ENCODE measurements around the gene ESRRB.

Gene ESRRB

DNA sequence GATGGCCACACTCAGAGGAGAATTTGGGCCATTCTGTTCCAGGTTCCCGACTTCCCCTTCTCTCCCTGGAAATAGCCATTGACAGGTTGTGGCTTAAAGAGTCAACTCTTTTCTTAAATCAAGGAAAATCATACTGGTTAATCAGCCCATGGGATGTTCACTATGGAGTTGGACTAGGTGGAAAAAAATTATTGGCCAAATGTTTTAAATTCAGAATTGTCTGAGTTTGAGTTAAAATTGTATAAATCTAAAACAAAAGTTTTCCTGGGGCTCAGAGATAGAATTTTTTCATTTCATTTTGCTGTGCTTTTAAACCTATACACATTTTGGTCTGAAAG, 6.5 kb downstream of the ESRRB start:
- H3K4me3 ChIP-seq (ENCODE audit: control insufficient read depth, low read depth, low read length), result no peak overlapping the region
- TF ChIP-seq, protein P1, sequence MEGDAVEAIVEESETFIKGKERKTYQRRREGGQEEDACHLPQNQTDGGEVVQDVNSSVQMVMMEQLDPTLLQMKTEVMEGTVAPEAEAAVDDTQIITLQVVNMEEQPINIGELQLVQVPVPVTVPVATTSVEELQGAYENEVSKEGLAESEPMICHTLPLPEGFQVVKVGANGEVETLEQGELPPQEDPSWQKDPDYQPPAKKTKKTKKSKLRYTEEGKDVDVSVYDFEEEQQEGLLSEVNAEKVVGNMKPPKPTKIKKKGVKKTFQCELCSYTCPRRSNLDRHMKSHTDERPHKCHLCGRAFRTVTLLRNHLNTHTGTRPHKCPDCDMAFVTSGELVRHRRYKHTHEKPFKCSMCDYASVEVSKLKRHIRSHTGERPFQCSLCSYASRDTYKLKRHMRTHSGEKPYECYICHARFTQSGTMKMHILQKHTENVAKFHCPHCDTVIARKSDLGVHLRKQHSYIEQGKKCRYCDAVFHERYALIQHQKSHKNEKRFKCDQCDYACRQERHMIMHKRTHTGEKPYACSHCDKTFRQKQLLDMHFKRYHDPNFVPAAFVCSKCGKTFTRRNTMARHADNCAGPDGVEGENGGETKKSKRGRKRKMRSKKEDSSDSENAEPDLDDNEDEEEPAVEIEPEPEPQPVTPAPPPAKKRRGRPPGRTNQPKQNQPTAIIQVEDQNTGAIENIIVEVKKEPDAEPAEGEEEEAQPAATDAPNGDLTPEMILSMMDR (IDR thresholded peaks at IDR 0.05; ENCODE audit: control insufficient read depth, insufficient read depth, low read depth, low read length, missing control alignments), result no peak
- DNase-seq (ENCODE audit: low read depth), result no peak

- no peak for DNase-seq (ENCODE audit: low read depth)
- TF ChIP-seq, protein P1 (IDR thresholded peaks at IDR 0.05; ENCODE audit: control insufficient read depth, insufficient read depth, low read depth, low read length, missing control alignments), result no peak
- H3K4me3 ChIP-seq (ENCODE audit: control insufficient read depth, low read depth, low read length), result no peak overlapping the region
Measured at GRCh38 chr14:76385435-76385834, 9.5 kb downstream of the ESRRB start.

- H3K4me3 ChIP-seq (ENCODE audit: control insufficient read depth, low read depth, low read length), result no peak overlapping the region
Measured at GRCh38 chr14:76386944-76387782, 11.2 kb downstream of the ESRRB start.

GRCh38 chr14:76389841-76390240, 13.9 kb downstream of the ESRRB start:
- DNase-seq (ENCODE audit: low read depth), result no peak
- TF ChIP-seq, protein P1 (IDR thresholded peaks at IDR 0.05; ENCODE audit: control insufficient read depth, insufficient read depth, low read depth, low read length, missing control alignments), result no peak

More at GRCh38 chr14:76386944-76387782, 11.2 kb downstream of the ESRRB start:
- TF ChIP-seq, protein P1 (IDR thresholded peaks at IDR 0.05; ENCODE audit: control insufficient read depth, insufficient read depth, low read depth, low read length, missing control alignments), result peak; percentile 99
- peak; percentile 7 for DNase-seq (ENCODE audit: low read depth)

DNA sequence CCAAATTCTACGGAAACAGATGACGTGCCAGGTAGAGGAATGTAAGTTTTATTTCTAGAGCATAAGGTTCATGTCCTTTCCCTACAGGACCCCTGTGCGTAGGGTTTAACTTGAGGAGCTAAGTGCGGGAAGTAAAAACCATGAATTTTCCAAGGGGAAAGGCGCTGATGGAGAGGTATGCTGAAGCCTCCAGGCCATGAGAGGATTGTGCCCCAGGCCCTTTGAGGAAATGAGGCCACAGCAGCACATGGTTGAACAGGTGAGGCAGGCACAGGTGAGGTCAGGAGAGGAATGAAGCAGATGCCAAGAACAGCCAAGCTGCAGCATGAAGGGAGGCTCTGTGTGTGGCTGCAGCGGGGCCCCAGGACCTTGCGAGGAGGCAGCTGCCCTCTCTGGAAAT, 14.7 kb downstream of the ESRRB start:
- no peak overlapping the region for H3K4me3 ChIP-seq (ENCODE audit: control insufficient read depth, low read depth, low read length)
- no peak for DNase-seq (ENCODE audit: low read depth)
- TF ChIP-seq, protein P1 (IDR thresholded peaks at IDR 0.05; ENCODE audit: control insufficient read depth, insufficient read depth, low read depth, low read length, missing control alignments), result no peak

More at GRCh38 chr14:76389841-76390240, 13.9 kb downstream of the ESRRB start:
- H3K4me3 ChIP-seq (ENCODE audit: control insufficient read depth, low read depth, low read length), result no peak overlapping the region

DNA sequence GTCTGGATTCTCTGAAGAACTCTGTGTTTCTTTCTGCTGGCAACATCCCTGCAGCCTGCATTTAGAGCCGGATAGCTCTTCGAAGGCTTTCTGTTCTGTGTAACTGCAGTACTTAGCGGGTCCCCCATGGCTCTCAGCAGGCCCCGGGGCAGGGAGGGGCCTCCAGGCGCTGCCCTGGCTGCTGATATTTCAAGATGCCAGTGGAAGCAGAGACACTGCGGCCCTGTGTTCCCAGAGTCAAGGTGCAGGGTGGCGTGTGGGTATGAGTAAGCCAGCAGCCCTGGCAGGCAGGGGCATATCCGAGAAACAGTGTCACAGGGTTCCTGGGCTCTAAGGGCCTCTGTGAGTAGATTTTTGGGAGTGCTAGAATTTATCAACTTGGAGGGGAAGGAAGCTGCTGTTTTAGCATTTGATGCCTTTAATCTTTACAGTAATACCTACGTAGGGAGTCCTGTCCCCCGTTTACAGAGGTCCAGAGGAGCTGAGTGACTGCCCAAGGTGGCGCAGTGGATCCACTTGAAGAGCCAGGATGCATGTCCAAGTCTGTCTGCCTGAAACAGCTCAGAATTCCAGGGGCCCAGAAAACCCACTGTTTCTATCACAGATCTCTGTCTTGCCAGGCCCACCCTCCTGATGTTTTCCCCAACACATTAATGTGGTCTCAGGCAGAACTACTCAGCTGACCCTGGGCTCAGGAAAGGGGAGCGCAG, 16.2 kb downstream of the ESRRB start:
- no peak overlapping the region for H3K4me3 ChIP-seq (ENCODE audit: control insufficient read depth, low read depth, low read length)
- TF ChIP-seq, protein P1 (IDR thresholded peaks at IDR 0.05; ENCODE audit: control insufficient read depth, insufficient read depth, low read depth, low read length, missing control alignments), result no peak
- no peak for DNase-seq (ENCODE audit: low read depth)
